Eye (tissue), 1 donor: ENCODE data around the gene MIEF2.
A peak's percentile ranks its signal among the peaks of the same experiment; 100 is the strongest.
"Not testable (repeated sequence)": the region's sequence is repeated elsewhere in the genome, so short reads cannot be mapped to it uniquely, and the experiment has no call there.

Experiments
- DNase-seq: peaks from one replicate; pipeline ENCODE4 v3.0.0-alpha.2; 2015

Gene MIEF2

DNA sequence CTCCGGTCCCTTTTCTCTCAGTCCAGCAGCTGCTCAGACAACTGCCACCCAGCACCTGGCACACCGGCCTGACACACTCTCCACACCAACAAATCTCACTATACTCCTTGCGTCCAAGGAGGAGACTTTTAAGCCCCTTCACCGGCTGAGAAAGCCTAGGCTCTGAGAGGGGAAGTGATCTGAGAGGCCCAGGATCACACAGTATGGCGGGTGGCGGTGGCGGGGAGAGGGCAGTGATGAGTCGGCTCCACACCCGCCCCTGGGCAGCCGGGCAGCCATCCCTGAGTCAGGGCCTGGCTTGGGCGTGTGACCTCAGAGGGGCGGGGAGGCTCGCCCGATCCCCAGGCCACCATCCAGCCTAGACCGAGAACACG is 2.5 kb upstream of the MIEF2 start:
- DNase-seq = peak; percentile 74

GRCh38 chr17:18258356-18259038 is 2.0 kb upstream of the MIEF2 start, which contains the start of gene FLII:
Gene FLII, minus strand, starts transcription at chr17:18258738. Its CDS starts 48 bp downstream, at chr17:18258690.
- DNase-seq = peak; percentile 78

DNA sequence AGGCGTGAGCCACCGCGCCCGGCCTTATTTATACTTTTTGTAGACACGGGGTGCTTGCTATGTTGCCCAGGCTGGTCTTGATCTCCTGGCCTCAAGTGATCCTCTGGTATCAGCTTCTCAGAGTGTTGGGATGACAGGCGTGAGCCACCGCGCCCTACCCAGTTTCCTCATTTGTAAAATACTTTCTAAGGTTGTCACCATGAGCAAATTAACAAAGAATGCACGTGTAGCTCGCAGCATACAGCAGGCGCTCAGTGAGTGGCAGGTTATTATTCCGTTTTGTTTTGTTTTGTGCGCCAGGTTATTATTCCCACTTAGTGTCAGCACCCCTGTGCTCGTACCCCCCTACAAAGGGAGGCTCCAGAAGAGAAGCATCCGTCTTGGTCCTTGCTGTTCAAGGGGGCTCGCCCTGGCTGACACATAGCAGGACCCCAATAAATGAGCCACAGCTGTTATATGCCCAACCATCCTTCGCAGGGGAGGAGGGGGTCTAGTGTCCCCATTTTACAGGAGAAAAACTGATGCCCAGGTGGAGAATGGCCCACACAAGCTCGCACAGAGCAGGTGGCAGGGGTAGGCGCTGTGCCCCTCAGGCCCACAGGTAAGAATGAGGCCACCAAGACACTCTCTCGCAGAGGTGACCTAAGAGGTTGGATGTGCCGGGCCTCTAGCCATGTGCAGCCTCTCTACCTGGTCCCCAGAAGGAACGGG is 686 bp upstream of the MIEF2 start:
- DNase-seq = no peak

DNA sequence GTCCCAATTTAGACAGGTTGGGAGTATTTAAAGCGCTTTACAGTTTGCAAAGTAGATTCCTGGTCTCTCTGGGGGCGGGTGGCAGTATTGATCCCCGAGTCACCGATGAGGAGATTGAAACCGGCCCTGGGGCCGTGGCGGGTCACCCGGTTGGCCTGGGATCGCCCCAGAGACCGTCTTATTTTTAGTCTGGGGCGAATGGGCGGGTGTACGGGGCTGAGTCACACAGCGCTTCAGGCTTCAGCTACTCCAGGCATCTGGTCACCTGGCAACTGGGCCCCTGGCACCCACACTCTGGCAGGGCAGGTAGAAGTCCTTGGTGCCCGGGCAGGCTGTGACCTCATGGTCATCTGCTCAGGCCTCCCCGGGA is 669 bp downstream of the MIEF2 start:
- DNase-seq = no peak

DNA sequence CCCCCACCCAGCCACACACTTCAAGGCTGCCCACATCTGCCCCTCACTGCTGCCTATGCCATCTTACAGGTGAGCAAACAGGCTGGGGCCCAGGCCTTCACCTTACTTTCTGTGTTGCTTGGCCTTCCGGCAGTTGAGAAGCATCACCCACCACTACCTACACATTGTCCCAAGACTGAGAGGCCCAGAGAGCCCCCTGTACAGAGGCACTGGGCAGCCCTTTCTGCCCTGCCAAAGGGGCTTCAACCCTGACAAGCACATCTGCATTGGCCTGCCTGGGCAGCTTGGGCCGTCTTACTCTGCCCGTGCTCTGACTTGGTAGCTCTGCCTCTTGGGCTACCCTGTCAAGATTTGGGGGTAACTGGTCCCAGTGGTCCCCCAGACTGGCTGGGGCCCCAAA is 1.2 kb downstream of the MIEF2 start:
- no peak for DNase-seq

GRCh38 chr17:18262111-18262510 is 1.6 kb downstream of the MIEF2 start:
- no peak for DNase-seq

- no peak for DNase-seq
Measured at GRCh38 chr17:18262641-18263040, 2.2 kb downstream of the MIEF2 start.

DNA sequence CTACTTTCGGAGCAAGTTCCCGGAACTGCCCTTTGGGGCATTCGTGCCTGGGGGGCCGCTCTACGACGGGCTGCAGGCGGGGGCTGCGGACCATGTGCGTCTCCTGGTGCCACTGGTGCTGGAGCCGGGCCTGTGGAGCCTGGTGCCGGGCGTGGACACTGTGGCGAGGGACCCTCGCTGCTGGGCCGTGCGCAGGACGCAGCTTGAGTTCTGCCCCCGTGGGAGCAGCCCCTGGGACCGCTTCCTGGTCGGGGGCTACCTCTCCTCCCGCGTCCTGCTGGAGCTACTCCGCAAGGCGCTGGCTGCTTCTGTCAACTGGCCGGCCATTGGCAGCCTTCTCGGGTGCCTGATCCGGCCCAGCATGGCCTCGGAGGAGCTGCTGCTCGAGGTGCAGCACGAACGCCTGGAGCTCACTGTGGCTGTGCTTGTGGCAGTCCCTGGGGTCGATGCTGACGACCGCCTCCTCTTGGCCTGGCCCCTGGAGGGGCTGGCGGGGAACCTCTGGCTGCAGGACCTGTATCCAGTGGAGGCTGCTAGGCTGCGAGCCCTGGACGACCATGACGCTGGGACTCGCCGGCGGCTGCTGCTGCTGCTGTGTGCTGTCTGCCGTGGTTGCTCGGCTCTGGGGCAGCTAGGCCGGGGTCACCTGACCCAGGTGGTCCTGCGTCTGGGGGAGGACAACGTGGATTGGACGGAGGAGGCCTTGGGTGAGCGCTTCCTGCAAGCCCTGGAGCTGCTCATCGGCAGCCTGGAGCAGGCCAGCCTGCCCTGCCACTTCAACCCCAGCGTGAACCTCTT is 3.6 kb downstream of the MIEF2 start:
- DNase-seq = no peak

- DNase-seq = no peak
Measured at GRCh38 chr17:18267366-18267765, 6.9 kb downstream of the MIEF2 start.

GRCh38 chr17:18267927-18268711 is 7.7 kb downstream of the MIEF2 start:
- no peak for DNase-seq

DNA sequence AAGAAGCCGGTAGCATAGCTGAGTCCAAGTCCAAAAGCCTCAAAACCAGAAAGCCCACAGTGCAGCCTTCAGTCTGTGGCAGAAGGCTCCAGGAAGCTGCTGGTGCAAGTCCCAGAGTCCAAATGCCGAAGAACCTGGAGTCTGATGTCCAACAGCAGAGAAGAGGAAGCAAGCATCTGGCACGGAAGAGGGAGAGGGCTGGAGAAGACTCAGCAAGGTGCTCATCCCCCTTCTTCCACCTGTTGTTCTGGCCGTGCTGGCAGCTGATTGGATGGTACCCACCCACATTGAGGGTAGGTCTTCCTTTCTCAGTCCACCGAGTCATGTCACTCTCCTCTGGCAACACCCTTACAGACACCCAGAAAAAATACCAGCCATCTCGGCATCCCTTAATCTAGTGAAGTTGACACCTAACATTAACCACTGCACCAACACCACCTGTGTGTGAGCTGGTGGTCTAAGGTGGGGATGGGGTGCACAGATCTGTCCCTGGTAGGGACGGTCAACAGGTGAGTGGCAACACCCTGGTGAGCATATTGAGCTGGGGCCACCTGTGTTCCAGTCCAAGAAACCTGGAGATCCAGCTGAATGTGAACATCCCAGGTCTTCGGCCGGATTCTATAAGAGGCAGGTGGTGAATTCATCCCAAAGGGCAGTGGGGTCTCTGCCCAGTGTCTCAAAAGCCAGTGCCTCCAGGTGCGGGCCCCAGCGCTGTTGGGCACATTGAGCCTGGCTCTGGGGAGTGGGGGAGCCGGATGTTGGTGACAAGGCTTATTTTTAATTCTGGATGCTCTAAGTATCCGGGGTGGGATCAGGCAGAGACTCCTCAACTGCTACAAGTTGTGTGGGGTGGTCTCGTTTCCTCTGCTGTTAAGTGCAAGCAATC is 9.8 kb downstream of the MIEF2 start:
- DNase-seq = no peak

DNA sequence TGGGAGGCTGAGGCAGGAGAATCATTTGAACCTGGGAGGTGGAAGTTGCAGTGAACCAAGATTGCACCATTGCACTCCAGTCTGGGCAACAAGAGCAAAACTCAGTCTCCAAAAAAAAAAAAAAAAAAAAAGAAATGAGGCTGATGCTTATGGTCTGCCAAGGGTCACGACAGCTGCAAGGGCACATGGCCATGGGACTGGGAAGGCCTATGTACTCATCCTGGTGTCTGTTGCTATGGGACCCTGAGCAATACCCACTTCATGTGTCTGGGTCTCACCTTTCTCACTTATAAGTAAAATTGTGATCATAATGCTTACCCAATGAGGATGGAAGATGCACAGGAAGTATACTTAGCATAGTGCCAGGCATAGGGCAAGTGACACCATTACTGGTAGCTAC is 16.6 kb downstream of the MIEF2 start:
- no peak for DNase-seq

DNA sequence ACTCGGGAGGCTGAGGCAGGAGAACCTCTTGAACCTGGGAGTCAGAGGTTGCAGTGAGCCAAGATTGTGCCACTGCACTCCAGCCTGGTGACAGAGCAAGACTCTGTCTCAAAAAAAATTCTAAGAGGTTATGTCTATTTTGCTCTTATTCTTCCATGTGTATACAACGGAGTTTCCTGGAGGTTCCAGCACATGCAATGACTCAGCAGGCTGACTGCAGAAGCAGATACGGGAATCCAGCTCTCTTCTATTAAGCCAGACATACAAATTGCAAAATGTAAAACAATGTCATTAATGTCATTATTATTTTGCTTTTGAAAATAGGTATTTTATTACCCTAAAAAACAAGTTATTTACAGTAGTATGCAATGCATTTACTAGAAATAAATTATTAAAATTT is 18.4 kb downstream of the MIEF2 start:
- DNase-seq = no peak

GRCh38 chr17:18280249-18280648 is 19.8 kb downstream of the MIEF2 start:
- no peak for DNase-seq

- DNase-seq = no peak
Measured at GRCh38 chr17:18280766-18281371, 20.4 kb downstream of the MIEF2 start.

DNA sequence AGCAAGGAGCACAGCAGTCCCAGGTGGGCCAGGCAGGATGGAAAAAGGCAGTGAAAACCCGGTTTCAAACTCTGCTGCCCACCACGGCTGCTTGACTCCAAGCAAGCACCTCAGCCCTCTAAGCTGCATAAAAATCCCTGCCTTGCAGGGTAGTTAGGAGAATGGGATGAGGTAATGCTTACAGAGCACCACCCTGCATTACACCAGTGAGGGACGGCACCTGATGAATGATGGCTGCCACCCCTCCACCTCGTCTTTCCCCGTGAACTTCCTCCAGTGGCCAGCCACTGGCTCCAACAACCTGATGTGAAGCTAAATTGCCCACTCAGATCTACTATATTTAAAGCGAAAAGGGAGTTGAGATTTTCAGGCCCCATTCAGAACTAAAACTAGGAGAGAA is 21.3 kb downstream of the MIEF2 start:
- DNase-seq = no peak

DNA sequence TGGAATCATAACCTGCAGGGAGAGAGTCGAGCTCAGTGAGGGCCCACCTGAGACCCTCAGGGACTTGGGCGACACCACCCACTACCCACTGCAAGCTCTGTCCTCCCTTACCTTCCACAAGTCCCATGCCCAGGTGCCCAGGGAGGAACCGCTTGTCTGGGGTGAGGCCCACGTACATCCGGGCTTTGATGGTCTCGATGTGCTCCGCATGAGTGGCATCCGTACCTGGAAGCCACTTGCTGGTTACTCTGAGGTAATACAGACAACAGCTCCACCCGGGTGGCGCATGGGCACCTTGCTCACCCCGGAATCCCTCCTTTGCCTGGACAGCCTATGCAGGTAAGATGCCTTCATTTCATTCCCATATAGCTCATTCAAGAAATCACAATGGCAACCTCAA is 24.8 kb downstream of the MIEF2 start:
- DNase-seq = no peak

GRCh38 chr17:18291718-18292540 is 31.5 kb downstream of the MIEF2 start:
- DNase-seq = no peak

DNA sequence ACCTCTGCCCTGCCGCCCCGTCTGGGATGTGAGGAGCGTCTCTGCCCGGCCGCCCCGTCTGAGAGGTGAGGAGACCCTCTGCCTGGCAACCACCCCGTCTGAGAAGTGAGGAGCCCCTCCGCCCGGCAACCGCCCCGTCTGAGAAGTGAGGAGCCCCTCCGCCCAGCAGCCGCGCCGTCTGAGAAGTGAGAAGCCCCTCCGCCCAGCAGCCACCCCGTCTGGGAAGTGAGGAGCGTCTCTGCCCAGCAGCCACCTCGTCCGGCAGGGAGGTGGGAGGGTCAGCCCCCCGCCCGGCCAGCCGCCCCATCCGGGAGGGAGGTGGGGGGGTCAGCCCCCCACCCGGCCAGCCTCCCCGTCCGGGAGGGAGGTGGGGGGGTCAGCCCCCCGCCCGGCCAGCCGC is 37.6 kb downstream of the MIEF2 start:
- DNase-seq = not testable (repeated sequence)

DNA sequence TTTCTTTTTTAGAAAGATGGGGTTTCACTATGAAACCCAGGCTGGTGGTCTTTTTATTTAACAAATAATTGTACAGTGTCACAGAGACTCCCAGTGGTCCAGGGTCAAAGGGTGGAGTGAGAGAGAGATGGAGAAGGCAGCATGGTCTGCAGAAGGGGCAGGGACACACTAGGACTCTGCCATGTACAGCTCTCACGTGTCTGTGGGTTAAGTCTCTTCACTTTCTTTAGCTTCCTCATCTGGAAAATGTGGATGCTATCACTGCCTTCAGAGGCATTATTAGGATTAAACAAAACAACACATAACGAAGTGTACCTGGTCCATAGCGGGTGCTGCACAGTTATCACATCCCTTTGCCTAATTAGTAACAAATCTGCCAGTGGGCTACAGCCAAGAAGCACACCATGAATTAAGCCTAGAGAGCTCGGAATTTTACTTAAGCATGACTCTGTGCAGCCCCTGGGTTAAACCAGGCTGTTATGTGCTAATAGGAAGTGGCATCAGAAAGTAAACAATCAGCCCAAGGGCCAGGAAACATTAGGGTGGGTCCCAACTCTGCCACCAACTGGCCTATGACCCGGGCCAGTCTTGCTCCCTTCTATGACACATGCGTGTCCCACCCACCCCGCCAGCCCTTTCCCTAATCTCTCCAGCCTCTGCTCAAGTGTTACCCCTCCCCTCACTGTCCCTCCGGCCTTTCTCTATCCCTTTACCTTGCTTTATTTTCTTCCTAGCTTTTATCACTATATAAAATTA is 40.4 kb downstream of the MIEF2 start:
- no peak for DNase-seq
